Parathyroid adenoma (tissue), 2 donors: Measurements from ENCODE around the gene BCL2L1.
"Not testable (repeated sequence)": the region's sequence is repeated elsewhere in the genome, so short reads cannot be mapped to it uniquely, and the experiment has no call there.

Experiments used
- H2AFZ ChIP-seq: fragments of 300-600 bp; sonication (generic); one replicate; pipeline ENCODE4 v1.7.0; 2017; ENCODE audit warnings: antibody characterized with exemption, mild to moderate bottlenecking
- H3K27ac ChIP-seq: fragments of 300-600 bp; sonication (generic); one replicate; pipeline ENCODE4 v1.7.0; 2017
- H3K27me3 ChIP-seq: fragments of 300-600 bp; sonication (generic); one replicate; pipeline ENCODE4 v1.7.0; 2017; ENCODE audit warnings: low read length; ENCODE audit not compliant: control insufficient read depth, insufficient read depth
- H3K36me3 ChIP-seq: fragments of 300-600 bp; sonication (generic); one replicate; pipeline ENCODE4 v1.7.0; 2017; ENCODE audit warnings: low read length; ENCODE audit not compliant: control insufficient read depth, insufficient read depth
- H3K4me1 ChIP-seq: fragments of 300-600 bp; sonication (generic); one replicate; pipeline ENCODE4 v1.7.0; 2017; ENCODE audit warnings: control low read depth
- H3K4me2 ChIP-seq: fragments of 300-600 bp; sonication (generic); one replicate; pipeline ENCODE4 v1.7.0; 2017; ENCODE audit warnings: low read length
- H3K4me3 ChIP-seq: fragments of 300-600 bp; sonication (generic); one replicate; pipeline ENCODE4 v1.7.0; 2017; ENCODE audit warnings: low read depth, low read length
- H3K79me2 ChIP-seq: fragments of 300-600 bp; sonication (generic); one replicate; pipeline ENCODE4 v1.7.0; 2017; ENCODE audit warnings: control low read depth
- H3K9ac ChIP-seq: fragments of 300-600 bp; sonication (generic); one replicate; pipeline ENCODE4 v1.7.0; 2017; ENCODE audit warnings: mild to moderate bottlenecking
- H3K9me3 ChIP-seq: fragments of 300-600 bp; sonication (generic); one replicate; pipeline ENCODE4 v1.7.0; 2017; ENCODE audit warnings: low read length; ENCODE audit not compliant: control insufficient read depth
- TF ChIP-seq, protein P1 (sequence below): fragments of 300-600 bp; sonication (generic); IDR thresholded peaks from one replicate; pipeline ENCODE4 v1.7.0; 2017; ENCODE audit warnings: antibody characterized with exemption, mild to moderate bottlenecking
- donor health status: primary hyperparathyroidism.

The BCL2L1 gene

DNA sequence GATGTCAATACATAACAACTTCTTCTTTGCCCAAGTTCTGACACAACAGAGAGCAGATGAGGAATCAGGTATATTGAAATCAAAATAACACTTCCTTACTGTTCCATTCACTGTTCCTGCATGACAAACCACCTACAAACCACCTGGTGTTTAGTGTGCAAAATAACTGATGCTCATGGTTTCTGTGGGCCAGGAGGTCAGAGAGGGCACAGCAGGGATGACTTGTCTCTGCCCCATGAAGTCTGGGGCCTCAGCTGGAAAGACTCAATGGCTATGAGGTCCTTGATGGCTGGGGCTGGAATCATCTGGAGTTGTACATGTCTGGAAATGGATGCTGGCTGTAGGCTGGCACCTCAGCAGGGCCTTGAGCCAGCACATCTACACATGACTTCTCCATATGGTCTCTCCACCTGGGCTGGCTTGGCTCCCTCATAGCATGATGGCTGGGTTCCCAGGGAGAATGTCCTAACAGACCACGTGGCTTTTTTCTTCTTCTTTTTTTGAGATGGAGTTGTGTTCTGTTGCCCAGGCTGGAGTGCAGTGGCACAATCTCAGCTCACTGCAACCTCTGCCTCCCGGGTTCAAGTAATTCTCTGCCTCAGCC, 92.4 kb downstream of the BCL2L1 start:
- no peaks in the 10 kb centered on the region for H3K79me2 ChIP-seq
- H3K4me2 ChIP-seq: no peak overlapping the region
- no peaks in the 10 kb centered on the region for H3K9me3 ChIP-seq
- no peak overlapping the region for H3K9ac ChIP-seq
- TF ChIP-seq, protein P1, sequence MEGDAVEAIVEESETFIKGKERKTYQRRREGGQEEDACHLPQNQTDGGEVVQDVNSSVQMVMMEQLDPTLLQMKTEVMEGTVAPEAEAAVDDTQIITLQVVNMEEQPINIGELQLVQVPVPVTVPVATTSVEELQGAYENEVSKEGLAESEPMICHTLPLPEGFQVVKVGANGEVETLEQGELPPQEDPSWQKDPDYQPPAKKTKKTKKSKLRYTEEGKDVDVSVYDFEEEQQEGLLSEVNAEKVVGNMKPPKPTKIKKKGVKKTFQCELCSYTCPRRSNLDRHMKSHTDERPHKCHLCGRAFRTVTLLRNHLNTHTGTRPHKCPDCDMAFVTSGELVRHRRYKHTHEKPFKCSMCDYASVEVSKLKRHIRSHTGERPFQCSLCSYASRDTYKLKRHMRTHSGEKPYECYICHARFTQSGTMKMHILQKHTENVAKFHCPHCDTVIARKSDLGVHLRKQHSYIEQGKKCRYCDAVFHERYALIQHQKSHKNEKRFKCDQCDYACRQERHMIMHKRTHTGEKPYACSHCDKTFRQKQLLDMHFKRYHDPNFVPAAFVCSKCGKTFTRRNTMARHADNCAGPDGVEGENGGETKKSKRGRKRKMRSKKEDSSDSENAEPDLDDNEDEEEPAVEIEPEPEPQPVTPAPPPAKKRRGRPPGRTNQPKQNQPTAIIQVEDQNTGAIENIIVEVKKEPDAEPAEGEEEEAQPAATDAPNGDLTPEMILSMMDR: no peak
- no peaks in the 10 kb centered on the region for H3K27me3 ChIP-seq
- no peaks in the 10 kb centered on the region for H3K36me3 ChIP-seq
- H3K27ac ChIP-seq: no peak overlapping the region
- no peak overlapping the region for H2AFZ ChIP-seq
- H3K4me3 ChIP-seq: no peak overlapping the region
- H3K4me1 ChIP-seq: no peaks in the 10 kb centered on the region

DNA sequence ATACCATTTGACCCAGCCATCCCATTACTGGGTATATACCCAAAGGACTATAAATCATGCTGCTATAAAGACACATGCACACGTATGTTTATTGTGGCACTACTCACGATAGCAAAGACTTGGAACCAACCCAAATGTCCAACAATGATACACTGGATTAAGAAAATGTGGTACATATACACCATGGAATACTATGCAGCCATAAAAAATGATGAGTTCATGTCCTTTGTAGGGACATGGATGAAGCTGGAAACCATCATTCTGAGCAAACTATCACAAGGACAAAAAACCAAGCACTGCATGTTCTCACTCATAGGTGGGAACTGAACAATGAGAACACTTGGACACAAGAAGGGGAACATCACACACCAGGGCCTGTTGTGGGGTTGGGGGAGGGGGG, 94.6 kb downstream of the BCL2L1 start:
- H2AFZ ChIP-seq, H3K4me3 ChIP-seq, H3K4me2 ChIP-seq, H3K9me3 ChIP-seq, H3K9ac ChIP-seq, H3K79me2 ChIP-seq, H3K27me3 ChIP-seq, H3K27ac ChIP-seq, H3K4me1 ChIP-seq, H3K36me3 ChIP-seq: not testable (repeated sequence)

DNA sequence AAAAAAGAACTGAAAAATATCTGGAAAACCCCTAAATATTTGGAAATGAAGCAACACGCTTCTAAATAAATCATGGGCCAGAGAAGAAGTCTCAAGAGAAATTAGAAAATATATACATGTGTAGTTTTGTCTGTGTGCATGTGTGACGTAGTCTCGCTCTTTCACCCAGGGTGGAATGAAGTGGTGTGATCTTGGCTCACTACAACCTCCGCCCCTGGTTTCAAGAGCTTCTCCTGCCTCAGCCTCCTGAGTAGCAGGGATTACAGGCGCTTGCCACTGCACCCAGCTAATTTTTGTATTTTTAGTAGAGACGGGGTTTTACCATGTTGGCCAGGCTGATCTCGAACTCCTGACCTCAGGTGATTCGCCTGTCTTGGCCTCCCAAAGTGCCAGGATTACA, 96.1 kb downstream of the BCL2L1 start:
- H3K27ac ChIP-seq, H2AFZ ChIP-seq, H3K9ac ChIP-seq, H3K4me1 ChIP-seq, H3K4me3 ChIP-seq, H3K27me3 ChIP-seq, H3K79me2 ChIP-seq, H3K4me2 ChIP-seq, H3K36me3 ChIP-seq, H3K9me3 ChIP-seq: not testable (repeated sequence)

DNA sequence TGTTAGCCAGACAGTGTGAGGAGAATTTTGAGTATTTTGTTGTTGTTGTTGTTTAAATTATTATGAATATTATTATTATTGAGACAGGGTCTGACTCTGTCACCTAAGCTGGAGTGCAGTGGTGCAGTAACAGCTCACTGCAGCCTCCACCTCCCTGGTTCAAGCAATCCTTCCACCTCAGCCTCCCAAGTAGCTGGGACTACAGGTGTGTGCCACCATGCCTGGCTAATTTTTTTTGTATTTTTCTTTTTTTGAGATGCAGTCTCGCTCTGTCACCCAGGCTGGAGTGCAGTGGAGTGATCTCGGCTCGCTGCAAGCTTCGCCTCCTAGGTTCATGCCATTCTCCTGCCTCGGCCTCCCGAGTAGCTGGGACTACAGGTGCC, 99.6 kb downstream of the BCL2L1 start:
- H3K27ac ChIP-seq, H3K36me3 ChIP-seq, H3K4me2 ChIP-seq, H3K4me3 ChIP-seq, H3K79me2 ChIP-seq, H2AFZ ChIP-seq, H3K27me3 ChIP-seq, H3K9me3 ChIP-seq, H3K9ac ChIP-seq, H3K4me1 ChIP-seq: not testable (repeated sequence)

DNA sequence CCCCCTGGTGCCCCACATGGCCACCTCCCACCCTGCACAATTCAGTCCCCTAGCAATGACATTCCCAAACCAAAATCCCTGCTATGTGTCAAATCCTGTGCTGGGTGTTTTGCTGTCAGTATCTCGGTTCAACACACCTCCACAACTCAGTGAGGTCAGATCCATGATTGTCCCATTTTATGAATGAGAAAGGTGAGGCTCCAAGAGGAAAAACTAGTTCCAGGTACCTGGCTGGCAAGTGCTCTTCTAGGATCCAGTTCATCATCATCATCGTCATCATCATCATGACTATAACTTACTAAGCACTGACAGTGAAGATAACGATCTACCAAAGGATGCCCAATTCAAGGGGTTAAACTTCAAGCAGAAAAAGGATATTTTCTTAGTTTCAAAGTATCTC, 102.4 kb downstream of the BCL2L1 start:
- Histone ChIP-seq H3K36me3 (no peaks in the 10 kb centered on the region), H2AFZ (no peak overlapping the region)

DNA sequence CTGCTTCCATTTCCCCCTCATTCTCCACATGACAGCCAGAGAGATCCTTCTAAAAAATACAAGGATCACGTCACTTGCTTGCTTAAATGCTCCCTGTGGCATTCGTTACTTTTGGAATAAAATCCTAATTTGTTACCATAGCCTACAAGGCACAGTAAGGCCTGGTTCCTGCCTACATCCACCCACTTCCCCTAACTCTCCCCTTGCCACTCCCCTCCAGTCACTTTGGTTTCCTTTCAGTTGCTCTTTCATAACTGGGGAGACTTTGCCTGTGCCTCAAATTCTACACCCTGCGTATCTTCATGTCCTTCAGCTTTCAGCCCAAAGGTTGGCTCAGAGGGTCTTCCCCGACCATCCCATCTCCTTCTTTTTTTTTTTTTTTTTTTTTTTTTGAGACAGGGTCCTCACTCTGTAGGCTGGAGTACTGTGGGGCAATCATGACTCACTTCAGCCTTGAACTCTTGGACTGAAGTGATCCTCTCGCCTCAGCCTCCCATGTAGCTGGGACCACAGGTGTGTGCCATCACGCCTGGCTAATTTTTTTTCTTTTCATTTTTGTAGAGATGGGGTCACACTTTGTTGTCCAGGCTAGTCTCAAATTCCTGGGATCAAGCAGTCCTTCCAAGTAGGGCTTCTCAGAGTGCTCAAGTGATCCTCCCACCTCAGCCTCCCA, 105.1 kb downstream of the BCL2L1 start:
- H3K4me1 ChIP-seq: no peaks in the 10 kb centered on the region
- H3K27me3 ChIP-seq: no peaks in the 10 kb centered on the region
- H2AFZ ChIP-seq: no peak overlapping the region
- no peak overlapping the region for H3K27ac ChIP-seq
- H3K79me2 ChIP-seq: no peaks in the 10 kb centered on the region
- H3K4me3 ChIP-seq: no peak overlapping the region
- no peak overlapping the region for H3K4me2 ChIP-seq
- no peaks in the 10 kb centered on the region for H3K9me3 ChIP-seq
- H3K36me3 ChIP-seq: no peaks in the 10 kb centered on the region
- TF ChIP-seq, protein P1: no peak
- no peak overlapping the region for H3K9ac ChIP-seq

More for the DNA sequence above, 102.4 kb downstream of the BCL2L1 start:
- no peaks in the 10 kb centered on the region for H3K27me3 ChIP-seq
- no peaks in the 10 kb centered on the region for H3K9me3 ChIP-seq
- H3K4me1 ChIP-seq: no peaks in the 10 kb centered on the region
- H3K4me3 ChIP-seq: no peak overlapping the region
- no peak overlapping the region for H3K9ac ChIP-seq
- H3K79me2 ChIP-seq: no peaks in the 10 kb centered on the region
- no peak overlapping the region for H3K27ac ChIP-seq
- TF ChIP-seq, protein P1: no peak
- no peak overlapping the region for H3K4me2 ChIP-seq
